AG10803 (cell line): ENCODE measurements around the gene BFSP1.

ENCODE experiments used
- DNase-seq: peaks from one replicate; pipeline ENCODE4 v3.0.0; 2010; ENCODE audit warnings: low read depth
- H3K4me3 ChIP-seq: 2 replicates; pipeline ENCODE4 v1.5.1; 2011; ENCODE audit warnings: mild to moderate bottlenecking, low read length, control low read depth
- TF ChIP-seq, protein P1 (sequence below): conservative IDR thresholded peaks from 2 replicates; pipeline ENCODE4 v1.5.1; 2011; ENCODE audit warnings: mild to moderate bottlenecking, low read length, control low read depth, inconsistent platforms

Gene BFSP1

DNA sequence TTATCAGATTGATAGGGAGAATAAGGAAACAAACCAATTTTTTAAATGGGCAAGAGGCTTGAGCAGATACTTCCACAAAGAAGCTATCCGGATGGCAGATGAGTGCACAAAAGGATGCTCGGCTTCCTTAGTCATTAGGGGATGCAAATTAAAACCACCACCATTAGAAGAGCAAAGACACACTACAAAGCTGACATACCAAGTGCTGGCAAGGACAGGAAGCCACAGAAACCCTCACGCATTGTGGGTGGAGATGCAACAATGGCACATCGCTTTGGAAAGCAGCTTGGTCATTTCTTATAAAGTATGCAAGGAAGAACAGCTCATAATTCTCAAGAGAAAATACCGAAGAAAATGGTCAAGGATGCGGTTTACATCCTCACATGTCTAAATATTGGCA, 19.8 kb downstream of the BFSP1 start:
- TF ChIP-seq, protein P1, sequence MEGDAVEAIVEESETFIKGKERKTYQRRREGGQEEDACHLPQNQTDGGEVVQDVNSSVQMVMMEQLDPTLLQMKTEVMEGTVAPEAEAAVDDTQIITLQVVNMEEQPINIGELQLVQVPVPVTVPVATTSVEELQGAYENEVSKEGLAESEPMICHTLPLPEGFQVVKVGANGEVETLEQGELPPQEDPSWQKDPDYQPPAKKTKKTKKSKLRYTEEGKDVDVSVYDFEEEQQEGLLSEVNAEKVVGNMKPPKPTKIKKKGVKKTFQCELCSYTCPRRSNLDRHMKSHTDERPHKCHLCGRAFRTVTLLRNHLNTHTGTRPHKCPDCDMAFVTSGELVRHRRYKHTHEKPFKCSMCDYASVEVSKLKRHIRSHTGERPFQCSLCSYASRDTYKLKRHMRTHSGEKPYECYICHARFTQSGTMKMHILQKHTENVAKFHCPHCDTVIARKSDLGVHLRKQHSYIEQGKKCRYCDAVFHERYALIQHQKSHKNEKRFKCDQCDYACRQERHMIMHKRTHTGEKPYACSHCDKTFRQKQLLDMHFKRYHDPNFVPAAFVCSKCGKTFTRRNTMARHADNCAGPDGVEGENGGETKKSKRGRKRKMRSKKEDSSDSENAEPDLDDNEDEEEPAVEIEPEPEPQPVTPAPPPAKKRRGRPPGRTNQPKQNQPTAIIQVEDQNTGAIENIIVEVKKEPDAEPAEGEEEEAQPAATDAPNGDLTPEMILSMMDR, result no peak
- H3K4me3 ChIP-seq, result no peak overlapping the region
- no peak for DNase-seq

DNA sequence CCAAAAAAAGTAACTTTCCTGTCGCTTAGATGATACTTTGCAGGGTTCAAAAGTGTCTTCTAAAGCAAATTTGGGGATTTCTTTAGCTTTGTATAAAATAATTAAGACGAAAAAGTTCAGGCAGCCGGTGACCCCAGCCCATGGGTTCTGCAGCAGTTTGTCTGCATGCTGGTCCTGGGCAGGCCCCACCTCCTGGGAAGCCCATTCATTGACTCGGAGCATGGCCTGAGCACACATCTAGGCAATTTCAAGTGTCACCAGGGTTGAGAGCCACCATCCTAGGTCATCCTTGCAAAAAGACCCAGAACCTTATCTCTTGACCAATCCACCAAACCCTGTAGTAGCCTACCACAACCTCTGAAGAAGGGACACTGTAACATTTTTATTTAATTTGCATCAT, 20.6 kb downstream of the BFSP1 start:
- TF ChIP-seq, protein P1, result no peak
- H3K4me3 ChIP-seq, result no peak overlapping the region
- DNase-seq, result no peak

DNA sequence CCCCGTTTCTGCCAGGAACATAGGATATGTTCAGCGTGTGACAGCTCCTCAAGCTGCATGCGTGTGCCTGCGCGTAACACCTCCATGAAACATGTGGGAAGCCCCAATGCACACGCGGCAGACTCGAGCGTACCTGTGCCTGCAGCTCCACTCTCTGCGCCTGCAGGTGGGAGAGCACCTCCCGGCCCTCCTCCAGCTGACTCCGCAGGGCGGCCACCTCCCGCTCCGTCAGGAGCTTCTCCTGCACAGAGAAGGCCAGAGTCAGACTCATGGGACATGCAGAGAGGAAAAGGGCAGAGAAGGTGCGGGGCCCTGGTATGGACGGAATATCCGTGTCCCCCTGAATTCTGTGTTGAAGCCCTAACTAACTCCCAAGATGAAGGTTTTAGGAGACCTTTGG, 22.4 kb downstream of the BFSP1 start:
- no peak for DNase-seq
- H3K4me3 ChIP-seq, result no peak overlapping the region
- TF ChIP-seq, protein P1, result no peak

DNA sequence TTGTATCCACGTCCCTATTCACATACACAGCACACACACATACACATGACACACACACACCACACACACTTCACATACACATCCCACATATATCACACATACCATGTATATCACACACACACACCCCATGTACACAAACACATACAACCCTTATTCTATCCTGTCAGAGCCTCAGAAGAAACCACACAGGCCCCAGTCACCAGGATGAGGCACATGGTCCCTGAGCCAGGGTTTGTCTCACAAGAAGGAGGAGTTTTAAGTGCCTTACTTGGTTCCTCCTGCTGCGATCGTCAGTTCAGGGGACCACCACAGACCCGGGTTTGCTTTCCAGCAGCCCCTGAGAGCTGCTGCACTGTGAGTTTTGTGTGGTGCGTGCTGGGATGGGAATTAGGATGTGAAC, 23.6 kb downstream of the BFSP1 start:
- no peak for DNase-seq
- no peak overlapping the region for H3K4me3 ChIP-seq
- TF ChIP-seq, protein P1, result no peak

DNA sequence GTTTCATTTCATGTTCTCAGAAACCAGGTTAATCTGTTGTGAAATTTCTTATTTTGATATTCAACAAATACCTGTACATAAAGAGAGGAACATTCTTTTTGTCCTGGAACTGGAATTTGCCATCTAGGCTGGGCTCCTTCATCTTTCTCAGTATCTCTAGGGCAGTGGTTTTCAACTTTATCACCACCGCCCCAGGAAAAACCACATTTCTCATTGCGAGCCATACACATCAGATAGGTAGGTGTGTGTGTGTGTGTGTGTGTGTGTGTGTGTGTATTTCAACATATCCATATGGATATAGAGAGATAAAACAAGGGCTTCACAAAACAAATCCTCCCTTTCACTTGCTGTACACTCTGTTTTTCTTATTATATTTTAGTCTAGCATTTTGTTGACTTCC, 24.1 kb downstream of the BFSP1 start:
- no peak overlapping the region for H3K4me3 ChIP-seq
- DNase-seq, result no peak
- TF ChIP-seq, protein P1, result no peak

DNA sequence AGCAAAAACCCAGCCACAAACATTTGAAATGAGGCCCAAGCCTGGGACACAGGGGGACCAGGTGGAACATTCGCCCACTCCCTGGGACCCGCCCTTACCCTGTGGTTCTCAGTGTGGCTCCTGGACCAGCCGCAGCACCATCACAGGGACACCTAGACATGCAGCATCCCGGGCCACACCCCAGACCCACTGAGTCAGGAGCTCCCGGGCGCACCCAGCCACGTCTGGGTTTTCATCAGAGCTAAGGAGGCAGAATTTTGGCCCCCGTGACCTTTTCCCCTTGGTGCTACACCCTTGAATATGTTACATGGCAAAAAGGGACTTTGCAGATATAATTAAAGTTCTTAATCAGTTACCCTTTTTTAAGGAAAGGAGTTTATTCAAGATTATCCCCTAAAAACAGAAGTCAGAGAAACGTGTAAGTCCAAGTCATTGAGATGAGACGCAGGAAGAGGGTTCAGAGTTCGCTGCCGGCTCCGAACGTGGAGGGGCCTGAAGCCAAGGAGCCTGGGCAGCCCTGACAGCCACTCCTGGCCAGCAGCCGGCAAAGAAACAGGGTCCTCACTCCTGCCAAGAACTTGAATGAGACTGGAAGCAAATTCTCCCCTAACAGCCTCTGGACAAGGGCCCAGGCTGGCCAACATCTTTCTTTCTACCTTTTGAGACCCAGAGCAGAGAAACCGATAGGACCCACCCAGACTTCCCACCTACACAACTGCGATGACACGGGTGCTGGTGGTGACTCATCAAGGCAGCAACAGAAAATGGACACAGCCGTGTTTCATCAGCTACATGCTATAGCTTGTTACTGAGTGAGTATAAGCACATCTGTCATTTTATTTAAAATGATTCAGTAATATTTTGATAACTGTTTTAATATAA, 25.3 kb downstream of the BFSP1 start:
- H3K4me3 ChIP-seq, result peak overlapping the region; percentile 69
- TF ChIP-seq, protein P1, result no peak
- DNase-seq, result peak; percentile 10
